Raji (cell line): ENCODE measurements around the gene TTC39C.

Experiments
- POLR2A ChIP-seq: IDR thresholded peaks from 2 replicates; pipeline ENCODE4 v1.6.1; 2011; ENCODE audit warnings: low read depth, low read length, control low read depth; ENCODE audit not compliant: insufficient read depth

TTC39C gene

DNA sequence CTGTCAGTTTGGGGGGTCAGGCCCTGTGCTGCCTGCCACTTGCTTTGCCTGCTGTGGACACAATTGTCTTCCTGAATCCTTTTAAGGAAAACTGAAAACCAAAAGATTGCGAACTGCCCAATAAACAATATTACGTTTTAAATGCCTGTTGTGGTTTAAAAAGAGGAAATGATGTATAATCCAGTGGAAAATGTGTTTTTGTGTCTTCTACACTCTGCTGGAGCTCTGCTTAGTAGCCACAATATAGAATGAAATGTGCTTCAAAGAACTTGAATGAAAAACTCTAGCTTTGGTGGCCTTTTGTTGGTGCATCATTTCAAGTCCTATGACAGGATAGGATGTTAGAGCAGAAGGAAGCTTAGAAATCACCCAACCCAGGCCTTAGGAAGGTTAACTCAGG, 101.1 kb downstream of the TTC39C start:
- TF ChIP-seq POLR2A = no peak

DNA sequence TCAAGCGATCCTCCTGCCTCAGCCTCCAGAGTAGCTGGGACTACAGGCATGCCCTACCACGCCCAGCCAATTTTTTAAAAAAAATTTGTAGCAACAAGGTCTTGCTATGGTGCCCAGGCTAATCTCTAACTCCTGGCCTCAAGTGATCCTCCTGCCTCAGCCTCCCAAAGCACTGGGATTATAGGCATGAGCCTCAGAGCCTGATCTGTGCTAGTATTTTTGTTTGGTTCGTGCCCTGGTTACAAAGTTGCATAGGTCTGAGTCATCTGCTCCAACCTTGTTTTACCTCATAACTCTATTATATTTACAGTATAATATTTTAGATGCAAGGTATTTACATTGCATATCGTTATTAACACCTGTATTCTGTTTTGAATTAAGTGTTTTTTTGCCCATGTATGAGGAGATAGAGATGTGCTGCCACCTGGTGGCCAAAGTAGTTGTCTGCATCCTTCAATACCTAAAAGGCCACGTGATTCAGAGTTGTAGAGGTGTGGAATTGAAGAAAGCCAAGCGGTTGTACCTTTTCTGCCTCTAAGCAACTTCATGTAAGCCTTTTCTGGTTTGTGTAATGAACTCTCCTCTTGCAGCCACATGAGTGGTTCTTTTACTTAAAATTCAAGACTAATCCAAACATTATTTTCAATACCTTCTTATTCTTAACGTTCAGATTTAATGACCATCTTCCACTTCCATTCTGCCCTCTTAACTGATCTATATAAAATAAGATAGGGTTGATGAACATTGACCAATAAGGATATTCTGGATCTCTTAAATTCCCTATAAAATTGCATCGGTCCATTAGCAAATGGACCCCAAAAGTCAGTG, 104.4 kb downstream of the TTC39C start:
- no peak for TF ChIP-seq POLR2A

DNA sequence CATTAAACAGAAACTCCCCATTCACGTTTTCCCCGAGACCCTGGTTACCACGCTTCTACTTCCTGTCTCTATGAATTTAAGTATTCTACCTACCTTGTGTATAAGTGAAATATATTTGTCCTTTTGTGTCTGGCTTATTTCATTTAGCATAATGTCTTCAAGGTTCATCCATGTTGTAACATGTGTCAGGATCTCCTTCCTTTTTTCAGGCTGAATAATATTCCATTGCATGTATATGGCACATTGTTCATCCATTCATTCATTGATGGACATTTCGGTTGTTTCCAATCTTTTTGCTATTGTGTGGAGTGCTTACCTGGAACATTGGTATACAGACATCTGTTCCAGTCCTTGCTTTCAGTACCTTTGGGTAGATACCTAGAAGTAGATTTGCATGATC, 106.1 kb downstream of the TTC39C start:
- no peak for TF ChIP-seq POLR2A

DNA sequence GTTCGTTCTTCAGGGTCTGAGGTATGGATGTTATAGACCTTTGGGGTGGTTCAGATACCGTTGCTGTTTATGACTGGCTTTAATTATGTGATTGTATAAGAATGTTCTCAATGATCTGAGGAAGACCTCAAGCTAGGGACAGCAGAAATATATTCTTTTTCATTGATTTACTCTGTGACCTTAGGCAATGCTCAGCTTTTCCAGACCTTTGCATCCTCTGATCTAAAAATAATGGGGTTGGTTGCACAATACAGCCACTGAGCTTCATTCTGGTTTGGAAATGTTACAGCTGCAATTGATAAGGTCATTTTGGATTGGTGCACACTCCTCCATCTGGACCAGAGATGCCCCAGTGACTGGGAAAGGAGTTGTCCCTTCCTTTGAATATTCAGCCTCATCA, 107.1 kb downstream of the TTC39C start:
- no peak for TF ChIP-seq POLR2A

DNA sequence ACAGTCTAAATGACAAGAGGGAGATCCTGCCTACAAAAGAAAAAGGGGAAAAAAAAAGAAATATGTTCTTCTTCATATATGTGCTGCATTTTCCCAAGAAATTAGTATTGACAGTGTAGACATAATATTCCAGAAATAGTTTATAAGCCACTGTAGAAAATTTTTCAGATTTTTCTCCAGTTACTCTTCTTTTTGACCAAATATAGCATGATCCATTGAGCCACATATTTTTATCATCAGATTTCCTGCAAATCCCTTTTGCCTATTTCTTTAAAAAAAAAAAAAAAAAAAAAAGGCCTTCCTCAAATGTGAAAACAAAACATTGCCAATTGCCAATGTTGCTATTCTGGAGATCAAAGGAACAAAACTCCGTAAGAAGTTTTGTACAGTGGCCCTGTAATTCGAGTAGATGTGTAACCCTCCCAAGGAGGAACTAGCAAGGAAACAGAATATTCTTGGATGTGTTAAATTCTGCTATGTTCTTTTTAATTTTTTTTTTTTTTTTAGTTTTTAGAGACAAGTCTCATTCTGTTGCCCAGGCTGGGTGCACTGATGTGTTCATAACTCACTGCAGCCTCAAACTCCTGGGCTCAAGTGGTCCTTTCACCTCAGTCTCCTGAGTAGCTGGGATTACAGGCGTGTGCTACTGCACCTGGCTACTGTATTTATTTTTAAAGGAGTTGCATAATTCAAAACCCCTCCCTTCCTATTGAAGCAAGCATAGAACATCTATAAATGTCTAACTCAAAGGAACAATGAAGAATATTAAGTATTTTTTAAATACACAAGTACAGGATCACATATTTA, 111.8 kb downstream of the TTC39C start:
- no peak for TF ChIP-seq POLR2A

DNA sequence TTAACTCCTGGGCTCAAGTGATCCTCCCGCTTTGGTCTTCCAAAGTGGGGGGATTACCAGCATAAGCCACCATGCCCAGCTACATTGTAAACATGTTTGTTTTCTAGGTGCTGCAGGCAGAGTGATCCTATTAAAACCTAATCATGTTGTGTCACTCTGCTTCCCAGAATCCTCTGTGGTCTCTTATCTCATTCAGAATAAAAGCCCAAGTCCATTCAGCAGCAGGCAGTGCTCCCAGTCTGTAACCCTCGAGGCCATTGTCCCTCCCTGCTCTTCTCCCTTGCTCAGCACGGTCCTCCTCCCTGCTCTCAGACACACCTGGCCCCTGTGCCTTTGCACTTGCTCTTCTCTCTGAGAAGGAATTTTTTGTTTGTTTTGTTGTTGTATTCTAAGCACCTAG, 113.2 kb downstream of the TTC39C start:
- no peak for TF ChIP-seq POLR2A

DNA sequence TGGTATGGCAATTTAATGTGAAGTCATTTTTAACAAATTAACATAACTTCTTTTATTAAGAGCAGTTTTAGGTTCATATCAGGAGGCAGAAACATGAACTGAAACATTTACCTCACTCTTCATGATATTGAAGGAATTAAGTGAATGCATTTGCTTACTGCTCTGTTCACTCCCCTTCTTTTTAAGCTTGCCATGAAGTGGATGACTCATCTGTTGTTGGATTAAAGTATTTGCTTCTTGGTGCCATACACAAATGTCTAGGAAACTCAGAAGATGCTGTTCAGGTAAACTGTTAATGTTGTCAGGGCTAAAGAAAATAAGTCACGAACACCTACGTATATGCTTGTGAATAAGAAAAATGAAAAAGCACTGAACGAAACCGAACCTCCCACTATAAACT, 114.1 kb downstream of the TTC39C start:
- TF ChIP-seq POLR2A = no peak

DNA sequence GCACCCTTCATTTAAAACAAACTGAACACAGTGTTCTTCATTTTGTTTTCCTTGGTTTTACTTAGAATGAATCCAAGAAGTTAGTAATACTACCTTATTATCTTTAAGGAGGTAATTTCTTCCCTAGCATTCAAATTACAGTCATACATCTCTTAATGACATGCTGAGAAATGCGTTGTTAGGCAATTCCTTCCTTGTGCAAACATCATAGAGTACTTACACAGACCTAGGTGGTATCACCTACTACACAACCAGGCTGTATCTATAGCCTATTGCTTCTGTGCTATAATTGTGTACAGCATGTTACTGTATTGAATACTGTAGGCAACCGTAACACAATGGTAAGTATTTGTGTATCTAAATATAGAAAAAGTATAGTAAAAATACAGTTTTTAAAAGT, 115.9 kb downstream of the TTC39C start:
- no peak for TF ChIP-seq POLR2A

DNA sequence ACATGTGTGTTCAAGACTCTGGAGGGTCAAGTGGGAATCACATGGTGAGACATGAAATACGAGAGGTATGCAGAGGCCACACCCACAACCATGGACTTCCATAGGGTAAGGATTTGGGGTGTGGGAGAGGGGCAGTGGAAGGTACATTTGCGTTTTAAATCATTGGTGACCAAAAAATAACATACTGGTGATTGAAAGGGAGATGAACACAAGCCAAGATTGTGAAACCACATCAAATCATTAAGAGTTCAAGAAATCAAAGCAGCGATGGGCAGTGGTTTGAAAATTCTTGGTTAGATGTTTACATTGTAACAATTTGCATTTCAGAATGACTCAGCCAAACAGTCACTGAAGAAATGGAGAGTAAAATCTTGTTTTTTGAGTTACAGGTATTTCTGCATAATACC, 122.4 kb downstream of the TTC39C start:
- no peak for TF ChIP-seq POLR2A

DNA sequence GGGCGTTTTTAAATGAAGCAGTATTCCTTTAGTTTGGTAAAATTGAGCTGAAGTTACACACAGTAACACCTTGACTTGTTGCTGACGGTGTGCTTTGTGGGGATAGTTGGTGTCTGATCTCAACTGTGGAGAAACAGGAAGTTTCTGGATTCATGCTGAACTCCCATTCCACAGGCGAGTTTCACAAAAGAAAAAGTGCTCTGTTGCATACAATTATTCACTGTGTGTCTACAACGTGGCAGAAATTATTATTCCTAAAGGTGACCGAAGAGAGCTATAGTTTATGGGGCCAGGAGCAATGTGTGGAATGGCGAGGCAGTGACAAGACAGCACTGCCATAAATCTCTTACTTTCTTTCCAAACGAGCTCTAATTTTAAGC, 123.8 kb downstream of the TTC39C start:
- no peak for TF ChIP-seq POLR2A

DNA sequence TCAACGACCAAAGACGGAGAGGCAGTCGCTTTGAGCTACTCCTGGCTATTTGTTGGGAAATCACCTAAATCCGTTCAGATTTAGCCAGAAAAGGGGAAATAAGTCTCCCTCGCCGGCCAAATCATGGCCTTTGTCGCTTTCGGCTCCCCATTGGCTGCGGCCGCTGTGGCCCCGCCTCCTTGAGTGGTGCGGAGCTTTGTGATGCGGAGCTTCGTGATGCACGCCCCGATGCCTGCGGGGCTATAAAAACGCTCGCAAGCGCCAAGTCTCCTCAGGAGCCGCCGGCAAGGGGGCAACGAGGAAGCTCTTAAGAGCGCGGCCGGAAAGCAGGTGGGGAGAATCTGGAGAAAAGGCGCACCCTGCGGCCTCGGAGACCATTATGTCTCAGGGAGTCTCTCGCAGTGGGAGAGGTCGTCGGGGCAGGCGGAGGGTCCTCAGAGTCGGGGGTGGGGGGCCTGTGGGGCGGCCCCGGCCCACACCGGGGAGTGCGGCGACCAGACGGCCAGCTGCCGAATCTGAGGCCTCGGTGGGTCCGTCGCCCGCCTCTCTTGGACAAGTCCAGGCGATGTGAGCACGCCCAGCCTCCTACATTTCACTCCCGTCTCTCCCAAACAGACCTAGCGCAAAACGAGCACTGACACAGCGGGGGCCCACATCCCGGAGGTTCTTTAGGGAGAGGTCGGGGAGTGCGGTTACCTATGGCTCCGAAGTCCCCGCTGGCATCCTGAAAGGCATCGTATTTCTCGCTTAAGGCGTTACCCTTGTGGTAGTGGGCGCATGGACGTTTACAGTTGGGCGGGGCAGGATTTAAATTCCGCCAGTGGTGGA, 124.4 kb downstream of the TTC39C start, which contains the start of gene CABYR:
CABYR (plus strand) TSS at position 274 of the 828 bp plus-strand sequence. CDS start 4,053 bp downstream, outside the sequence.
- no peak for TF ChIP-seq POLR2A

DNA sequence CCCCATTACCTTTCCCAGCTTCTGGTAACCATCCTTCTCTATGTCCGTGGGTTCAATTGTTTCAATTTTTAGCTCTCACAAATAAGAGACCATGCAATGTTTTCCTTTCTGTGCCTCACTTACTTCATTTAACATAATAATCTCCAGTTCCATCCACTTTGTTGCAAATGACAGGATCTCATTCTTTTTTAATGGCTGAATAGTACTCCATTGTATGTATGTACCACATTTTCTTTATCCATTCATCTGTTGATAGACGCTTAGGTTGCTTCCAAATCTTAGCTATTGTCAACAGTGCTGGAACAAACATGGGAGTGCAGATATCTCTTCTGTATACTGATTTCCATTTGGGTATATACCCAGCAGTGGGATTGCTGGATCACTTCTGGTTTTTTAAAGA, 126.1 kb downstream of the TTC39C start:
- TF ChIP-seq POLR2A = no peak

DNA sequence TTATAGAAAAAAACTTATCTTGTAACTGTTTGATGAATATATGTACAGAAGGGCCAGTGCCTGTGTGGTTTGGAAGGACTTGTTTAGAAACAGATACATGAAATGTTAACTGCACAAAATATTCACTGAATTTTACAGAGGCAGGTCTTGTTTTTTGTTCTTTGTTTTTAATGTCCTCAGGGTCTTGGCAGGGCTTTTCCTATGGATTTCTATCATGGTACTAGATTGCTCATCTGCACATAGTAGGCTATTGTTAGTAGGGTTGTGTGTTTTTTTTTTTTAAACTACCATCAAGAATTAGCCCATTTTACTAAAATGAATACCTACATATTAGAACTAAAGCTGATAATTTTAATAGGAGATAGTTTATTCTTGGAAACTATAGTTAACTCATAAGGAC, 127.8 kb downstream of the TTC39C start:
- TF ChIP-seq POLR2A = no peak

DNA sequence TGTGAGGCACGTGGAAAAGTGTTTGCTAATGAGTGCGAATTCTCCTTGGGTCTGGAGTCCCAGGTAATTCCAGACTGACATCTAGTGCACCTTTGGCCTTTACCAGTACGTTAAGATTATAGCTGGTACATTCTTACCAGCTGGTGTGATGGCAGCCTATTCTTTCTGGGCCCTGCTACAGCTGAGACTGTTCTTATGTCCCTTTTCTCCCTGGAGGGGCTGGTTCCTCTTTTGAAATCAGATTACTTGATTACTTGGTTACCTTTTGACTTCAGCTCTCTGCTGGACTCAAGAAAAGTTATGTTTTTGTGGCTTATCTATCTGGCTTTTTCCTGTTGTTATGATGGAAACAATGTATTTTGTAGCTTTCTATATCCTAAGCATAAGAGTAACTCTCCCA, 138.8 kb downstream of the TTC39C start:
- no peak for TF ChIP-seq POLR2A

DNA sequence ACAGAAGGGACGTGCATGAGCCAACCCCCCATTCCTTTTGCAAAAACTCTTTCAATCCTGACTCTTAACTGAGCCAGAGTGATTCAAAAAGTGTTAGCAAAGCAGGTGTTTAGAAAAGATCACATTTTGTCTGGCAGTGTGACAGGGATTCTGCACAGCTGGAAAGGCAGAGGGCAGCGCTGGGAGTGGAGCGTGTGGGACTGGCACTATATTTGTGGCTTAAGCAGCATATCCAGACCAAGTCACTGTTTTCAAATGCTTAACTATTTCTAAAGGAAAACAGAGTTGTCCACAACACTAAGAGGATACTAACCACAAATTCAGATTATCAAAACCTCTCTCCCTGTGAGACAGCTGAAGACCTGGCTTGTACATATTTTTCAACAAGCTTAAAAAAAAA, 143.3 kb downstream of the TTC39C start:
- no peak for TF ChIP-seq POLR2A
